Fibroblast of lung (primary cell): ENCODE results near the gene KLRB1.

Source experiments
- CTCF ChIP-seq, 2 donors: IDR thresholded peaks in 1 of 2; conservative IDR thresholded peaks in 1 of 2; 1 replicate in 1 of 2; 2 replicates in 1 of 2; pipeline ENCODE4 v1.5.1; 2011 to 2012; ENCODE audit warnings: low read length in 2 of 2, control low read depth in 1 of 2, inconsistent platforms in 1 of 2, low read depth in 1 of 2, mild to moderate bottlenecking in 1 of 2
- EZH2 ChIP-seq: IDR thresholded peaks from 2 replicates; pipeline ENCODE4 v1.5.1; 2012; ENCODE audit warnings: low read length, control low read depth, mild to moderate bottlenecking; ENCODE audit errors: missing control alignments

- TF ChIP-seq EZH2 (no peak), CTCF (conservative IDR thresholded peaks at IDR 0.05 in 1 of 2, IDR thresholded peaks at IDR 0.05 in 1 of 2; ENCODE audit: low read depth in 1 of 2, low read length in 2 of 2) (no peak)
Measured at GRCh38 chr12:9634969-9635754, 27.4 kb upstream of the KLRB1 start.
